HL-60 (cell line): ENCODE results near the gene SH3RF3.

Source experiments
- DNase-seq, 2 experiments: peaks; one replicate each; pipeline ENCODE4 v3.0.0-alpha.2; 2010 to 2020; ENCODE audit warnings: low read depth in 1 of 2, low spot score in 1 of 2
- H3K27ac ChIP-seq: fragments of 250-450 bp; sonication (Bioruptor Pico); replicated peaks from 2 replicates; pipeline ENCODE4 v1.5.1; 2020; ENCODE audit warnings: mild to moderate bottlenecking, moderate library complexity
- H3K27me3 ChIP-seq: fragments of 250-450 bp; sonication (Bioruptor Pico); 2 replicates; pipeline ENCODE4 v1.5.1; 2021; ENCODE audit warnings: mild to moderate bottlenecking, moderate library complexity; ENCODE audit not compliant: insufficient read depth, poor library complexity, severe bottlenecking
- H3K4me3 ChIP-seq: replicated peaks from 2 replicates; pipeline ENCODE4 v1.5.1; 2011; ENCODE audit warnings: mild to moderate bottlenecking, control low read depth, low read length; ENCODE audit not compliant: insufficient read depth
- GABPA ChIP-seq: IDR thresholded peaks from 2 replicates; pipeline ENCODE4 v1.6.1; 2012; ENCODE audit warnings: low read depth
- POLR2AphosphoS5 ChIP-seq: IDR thresholded peaks from 2 replicates; pipeline ENCODE4 v1.6.1; 2012; ENCODE audit warnings: low read depth
- SPI1 ChIP-seq: IDR thresholded peaks from 2 replicates; pipeline ENCODE4 v1.6.1; 2012; ENCODE audit warnings: low read depth, mild to moderate bottlenecking, borderline replicate concordance
- TF ChIP-seq, protein P1 (sequence below): IDR thresholded peaks from 2 replicates; pipeline ENCODE4 v1.6.1; 2012; ENCODE audit warnings: low read depth; ENCODE audit not compliant: insufficient replicate concordance
- TF ChIP-seq, protein P2 (sequence below): IDR thresholded peaks from one replicate; pipeline ENCODE4 v1.5.1; 2011; ENCODE audit warnings: low read length, control low read depth, inconsistent platforms; ENCODE audit not compliant: insufficient read depth

SH3RF3 gene

DNA sequence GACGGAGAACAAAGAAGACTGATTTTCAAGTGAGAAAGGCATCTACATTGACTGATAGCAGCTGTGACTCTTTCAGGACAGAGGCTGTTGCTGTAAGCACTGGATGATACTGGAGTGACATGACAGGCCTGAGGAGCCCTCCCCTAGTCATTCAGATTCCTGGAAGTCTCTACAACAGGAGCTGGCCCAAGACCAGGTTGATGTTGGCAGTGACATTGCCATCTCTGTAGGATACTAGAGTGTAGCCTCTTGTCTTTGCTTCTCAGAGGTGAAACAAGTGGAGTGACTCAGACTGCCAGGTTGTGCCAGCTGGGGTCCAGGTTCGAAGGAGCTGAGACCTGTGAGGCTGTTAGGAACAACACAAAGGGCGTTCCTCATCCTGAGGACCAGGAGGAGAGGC, 44.7 kb upstream of the SH3RF3 start:
- Histone ChIP-seq H3K4me3 (no peak overlapping the region), H3K27me3 (no peaks in the 10 kb centered on the region), H3K27ac (no peak overlapping the region)
- TF ChIP-seq POLR2AphosphoS5 (no peak), SPI1 (no peak), GABPA (no peak)
- TF ChIP-seq, protein P1, sequence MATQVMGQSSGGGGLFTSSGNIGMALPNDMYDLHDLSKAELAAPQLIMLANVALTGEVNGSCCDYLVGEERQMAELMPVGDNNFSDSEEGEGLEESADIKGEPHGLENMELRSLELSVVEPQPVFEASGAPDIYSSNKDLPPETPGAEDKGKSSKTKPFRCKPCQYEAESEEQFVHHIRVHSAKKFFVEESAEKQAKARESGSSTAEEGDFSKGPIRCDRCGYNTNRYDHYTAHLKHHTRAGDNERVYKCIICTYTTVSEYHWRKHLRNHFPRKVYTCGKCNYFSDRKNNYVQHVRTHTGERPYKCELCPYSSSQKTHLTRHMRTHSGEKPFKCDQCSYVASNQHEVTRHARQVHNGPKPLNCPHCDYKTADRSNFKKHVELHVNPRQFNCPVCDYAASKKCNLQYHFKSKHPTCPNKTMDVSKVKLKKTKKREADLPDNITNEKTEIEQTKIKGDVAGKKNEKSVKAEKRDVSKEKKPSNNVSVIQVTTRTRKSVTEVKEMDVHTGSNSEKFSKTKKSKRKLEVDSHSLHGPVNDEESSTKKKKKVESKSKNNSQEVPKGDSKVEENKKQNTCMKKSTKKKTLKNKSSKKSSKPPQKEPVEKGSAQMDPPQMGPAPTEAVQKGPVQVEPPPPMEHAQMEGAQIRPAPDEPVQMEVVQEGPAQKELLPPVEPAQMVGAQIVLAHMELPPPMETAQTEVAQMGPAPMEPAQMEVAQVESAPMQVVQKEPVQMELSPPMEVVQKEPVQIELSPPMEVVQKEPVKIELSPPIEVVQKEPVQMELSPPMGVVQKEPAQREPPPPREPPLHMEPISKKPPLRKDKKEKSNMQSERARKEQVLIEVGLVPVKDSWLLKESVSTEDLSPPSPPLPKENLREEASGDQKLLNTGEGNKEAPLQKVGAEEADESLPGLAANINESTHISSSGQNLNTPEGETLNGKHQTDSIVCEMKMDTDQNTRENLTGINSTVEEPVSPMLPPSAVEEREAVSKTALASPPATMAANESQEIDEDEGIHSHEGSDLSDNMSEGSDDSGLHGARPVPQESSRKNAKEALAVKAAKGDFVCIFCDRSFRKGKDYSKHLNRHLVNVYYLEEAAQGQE: no peak
- TF ChIP-seq, protein P2, sequence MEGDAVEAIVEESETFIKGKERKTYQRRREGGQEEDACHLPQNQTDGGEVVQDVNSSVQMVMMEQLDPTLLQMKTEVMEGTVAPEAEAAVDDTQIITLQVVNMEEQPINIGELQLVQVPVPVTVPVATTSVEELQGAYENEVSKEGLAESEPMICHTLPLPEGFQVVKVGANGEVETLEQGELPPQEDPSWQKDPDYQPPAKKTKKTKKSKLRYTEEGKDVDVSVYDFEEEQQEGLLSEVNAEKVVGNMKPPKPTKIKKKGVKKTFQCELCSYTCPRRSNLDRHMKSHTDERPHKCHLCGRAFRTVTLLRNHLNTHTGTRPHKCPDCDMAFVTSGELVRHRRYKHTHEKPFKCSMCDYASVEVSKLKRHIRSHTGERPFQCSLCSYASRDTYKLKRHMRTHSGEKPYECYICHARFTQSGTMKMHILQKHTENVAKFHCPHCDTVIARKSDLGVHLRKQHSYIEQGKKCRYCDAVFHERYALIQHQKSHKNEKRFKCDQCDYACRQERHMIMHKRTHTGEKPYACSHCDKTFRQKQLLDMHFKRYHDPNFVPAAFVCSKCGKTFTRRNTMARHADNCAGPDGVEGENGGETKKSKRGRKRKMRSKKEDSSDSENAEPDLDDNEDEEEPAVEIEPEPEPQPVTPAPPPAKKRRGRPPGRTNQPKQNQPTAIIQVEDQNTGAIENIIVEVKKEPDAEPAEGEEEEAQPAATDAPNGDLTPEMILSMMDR: no peak
- DNase-seq: no peak

- Histone ChIP-seq H3K27me3 (no peaks in the 10 kb centered on the region), H3K4me3 (no peak overlapping the region), H3K27ac (no peak overlapping the region)
- TF ChIP-seq POLR2AphosphoS5 (no peak), SPI1 (no peak), GABPA (no peak)
- TF ChIP-seq, protein P1: no peak
- TF ChIP-seq, protein P2: no peak
- DNase-seq: no peak
Observed at GRCh38 chr2:109085912-109086742, 42.9 kb upstream of the SH3RF3 start.

- TF ChIP-seq, protein P2: no peak
- TF ChIP-seq, protein P1: no peak
- TF ChIP-seq POLR2AphosphoS5 (no peak), GABPA (no peak), SPI1 (no peak)
- Histone ChIP-seq H3K27ac (no peak overlapping the region), H3K4me3 (no peak overlapping the region), H3K27me3 (no peaks in the 10 kb centered on the region)
- DNase-seq: no peak
Observed at GRCh38 chr2:109086743-109087020, 42.3 kb upstream of the SH3RF3 start.
